Activated effector memory CD4-positive, alpha-beta T cell treated with Interleukin-2 at 50 U/mL for 16 hours (primary cell): ENCODE data around the gene DECR2.
A peak's percentile ranks its signal among the peaks of the same experiment; 100 is the strongest.
"Not testable (repeated sequence)": the region's sequence is repeated elsewhere in the genome, so short reads cannot be mapped to it uniquely, and the experiment has no call there.

Source experiments
- DNase-seq: peaks from one replicate; pipeline ENCODE4 v3.0.0-alpha.2; 2020

DECR2 gene

GRCh38 chr16:367333-367903, 34.3 kb upstream of the DECR2 start:
- no peak for DNase-seq

GRCh38 chr16:368388-369158, 33.1 kb upstream of the DECR2 start:
- no peak for DNase-seq

- no peak for DNase-seq
Observed at GRCh38 chr16:369275-369865, 32.3 kb upstream of the DECR2 start.

- DNase-seq, result no peak
Observed at GRCh38 chr16:369866-370436, 31.7 kb upstream of the DECR2 start.

GRCh38 chr16:370443-370842, 31.2 kb upstream of the DECR2 start, which contains the start of gene MRPL28:
Gene MRPL28 (minus strand): TSS chr16:370538. CDS start chr16:370218, 320 bp downstream.
- peak; percentile 90 for DNase-seq

- DNase-seq, result no peak
Observed at GRCh38 chr16:370979-371514, 30.6 kb upstream of the DECR2 start.

GRCh38 chr16:371515-372301, 30.0 kb upstream of the DECR2 start:
- DNase-seq, result no peak

- DNase-seq, result no peak
Observed at GRCh38 chr16:372302-372983, 29.2 kb upstream of the DECR2 start.

- no peak for DNase-seq
Observed at GRCh38 chr16:373020-373598, 28.6 kb upstream of the DECR2 start.

GRCh38 chr16:373848-374615, 27.7 kb upstream of the DECR2 start:
- DNase-seq, result no peak

GRCh38 chr16:374616-374926, 27.1 kb upstream of the DECR2 start:
- DNase-seq, result no peak

GRCh38 chr16:375212-375611, 26.5 kb upstream of the DECR2 start:
- DNase-seq, result no peak

GRCh38 chr16:375927-376816, 25.5 kb upstream of the DECR2 start:
- DNase-seq, result no peak

- DNase-seq, result no peak
Observed at GRCh38 chr16:376817-377418, 24.8 kb upstream of the DECR2 start.

GRCh38 chr16:377419-377951, 24.2 kb upstream of the DECR2 start:
- no peak for DNase-seq

GRCh38 chr16:378113-378820, 23.4 kb upstream of the DECR2 start:
- not testable (repeated sequence) for DNase-seq

- DNase-seq, result no peak
Observed at GRCh38 chr16:378821-379182, 22.9 kb upstream of the DECR2 start.

- no peak for DNase-seq
Observed at GRCh38 chr16:379183-379960, 22.3 kb upstream of the DECR2 start.
